Inferior parietal cortex (tissue), 1 donor: ENCODE results near the gene C11orf86.
"Not testable (repeated sequence)": the region's sequence is repeated elsewhere in the genome, so short reads cannot be mapped to it uniquely, and the experiment has no call there.

ENCODE experiments used
- DNase-seq: peaks from one replicate; pipeline ENCODE4 v3.0.0-alpha.2; 2016; ENCODE audit errors: extremely low spot score

C11orf86 gene

GRCh38 chr11:66967670-66968425 is 7.3 kb upstream of the C11orf86 start:
- DNase-seq, result no peak

DNA sequence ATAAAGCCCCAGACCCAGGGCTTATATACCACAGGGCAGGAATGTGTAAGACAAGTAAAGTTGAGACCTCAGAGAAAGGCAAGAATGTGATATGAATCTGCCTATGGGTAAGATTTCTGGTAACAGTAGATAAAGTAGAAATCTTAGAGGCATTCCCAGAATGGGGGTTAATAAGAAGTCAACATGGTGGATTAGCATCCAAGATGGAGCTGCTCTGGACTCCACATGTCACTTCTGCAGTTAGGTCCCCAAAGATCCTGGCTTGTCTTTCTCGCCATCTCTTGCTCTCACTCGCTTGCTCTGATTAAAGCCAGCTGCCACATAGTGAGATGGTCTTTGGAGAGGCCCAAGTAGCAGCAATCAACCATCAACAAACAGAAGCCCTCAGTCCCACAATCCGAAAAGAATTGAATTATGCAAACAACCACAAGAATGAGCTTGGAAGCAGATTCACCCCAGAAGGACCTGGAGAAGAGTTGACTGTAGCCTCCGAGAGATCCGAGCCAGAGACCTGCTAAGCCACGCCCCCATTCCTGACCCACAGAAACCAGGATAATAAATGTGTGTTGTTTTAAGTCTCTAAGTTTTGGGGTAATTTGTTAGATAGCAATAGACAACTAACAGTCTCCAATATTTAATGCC is 5.4 kb upstream of the C11orf86 start:
- DNase-seq, result no peak

DNA sequence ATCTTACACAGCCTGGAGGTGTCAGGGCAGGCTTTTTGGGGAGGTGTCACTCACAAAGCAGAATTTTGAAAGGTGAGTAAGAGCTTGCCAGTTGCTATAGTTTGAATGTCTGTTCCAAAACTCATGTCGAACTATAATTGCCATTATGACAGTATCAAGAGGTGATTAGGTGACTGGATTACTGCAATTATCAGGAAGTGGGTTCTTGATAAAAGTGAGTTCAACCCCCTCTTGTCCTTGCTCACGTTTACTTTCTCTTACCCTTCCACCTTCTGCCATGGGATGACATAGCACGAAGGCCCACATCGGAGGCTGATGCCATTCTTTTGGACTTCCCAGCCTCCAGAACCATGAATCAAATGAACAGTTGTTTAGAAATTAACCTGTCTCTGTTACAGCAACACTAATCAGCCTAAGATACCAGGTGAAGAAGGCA is 4.7 kb upstream of the C11orf86 start:
- no peak for DNase-seq

DNA sequence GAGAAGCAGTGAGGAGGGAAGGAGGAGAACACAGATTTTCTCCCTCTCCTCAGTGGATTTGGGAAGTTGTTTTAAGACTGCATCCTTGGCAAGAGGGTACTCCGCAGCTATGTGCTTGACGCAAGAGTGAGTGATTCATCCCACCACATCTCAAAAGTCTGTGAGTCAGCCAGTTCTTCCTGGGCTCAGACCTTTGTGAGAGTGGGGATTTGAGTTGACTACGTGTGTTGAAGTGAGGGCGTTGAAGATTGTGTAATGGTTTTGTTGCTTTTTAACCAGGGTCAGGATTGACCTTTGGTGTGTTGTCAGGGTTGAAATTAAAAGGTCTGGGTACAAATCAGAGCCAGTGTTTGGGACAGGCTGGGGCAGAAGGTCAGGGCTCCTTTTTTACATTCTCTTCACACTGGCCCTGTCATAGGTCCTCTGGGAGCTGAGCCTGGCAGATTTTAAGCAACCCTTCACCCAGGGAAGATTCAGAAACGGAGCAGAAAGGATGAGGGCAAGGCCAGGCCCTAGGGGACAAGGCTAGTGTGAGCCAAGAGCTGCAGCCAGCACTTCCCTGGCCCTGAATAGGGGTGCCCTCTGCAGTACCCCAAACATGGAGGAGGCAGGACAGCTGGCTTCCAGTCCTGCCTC is 4.2 kb upstream of the C11orf86 start:
- DNase-seq, result no peak

GRCh38 chr11:66971488-66971887 is 3.6 kb upstream of the C11orf86 start:
- DNase-seq, result no peak

DNA sequence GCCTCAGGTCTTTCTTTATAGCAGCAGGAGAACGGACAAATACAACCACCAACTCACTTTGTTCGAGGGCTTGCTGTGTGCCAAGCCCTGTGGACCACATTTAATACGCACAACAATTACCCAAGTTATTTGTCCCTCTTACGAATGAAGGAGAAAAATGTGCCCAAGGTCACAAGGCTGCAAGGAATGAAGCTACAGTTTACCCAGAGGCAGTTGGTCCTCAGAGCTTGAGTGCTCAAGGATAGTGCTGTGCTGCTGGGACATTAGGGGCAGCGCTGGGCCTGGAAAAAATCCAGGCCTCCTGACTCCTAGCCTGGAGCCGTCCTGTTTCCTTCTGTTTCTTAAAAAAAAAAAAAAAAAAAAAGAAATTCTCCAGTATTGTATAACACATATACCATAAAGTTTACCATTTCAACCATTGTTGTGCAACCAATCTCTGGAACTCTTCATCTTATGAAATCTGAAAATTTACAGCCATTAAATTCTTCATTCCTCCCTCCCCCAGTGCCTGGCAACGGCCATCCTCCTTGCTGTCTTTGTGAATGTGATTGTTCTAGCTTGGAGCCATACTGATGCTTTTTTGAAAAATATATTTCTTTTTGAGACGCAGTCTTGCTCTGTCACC is 1.0 kb upstream of the C11orf86 start:
- no peak for DNase-seq

- DNase-seq, result no peak
Observed at GRCh38 chr11:66975405-66976027, 412 bp downstream of the C11orf86 start.

DNA sequence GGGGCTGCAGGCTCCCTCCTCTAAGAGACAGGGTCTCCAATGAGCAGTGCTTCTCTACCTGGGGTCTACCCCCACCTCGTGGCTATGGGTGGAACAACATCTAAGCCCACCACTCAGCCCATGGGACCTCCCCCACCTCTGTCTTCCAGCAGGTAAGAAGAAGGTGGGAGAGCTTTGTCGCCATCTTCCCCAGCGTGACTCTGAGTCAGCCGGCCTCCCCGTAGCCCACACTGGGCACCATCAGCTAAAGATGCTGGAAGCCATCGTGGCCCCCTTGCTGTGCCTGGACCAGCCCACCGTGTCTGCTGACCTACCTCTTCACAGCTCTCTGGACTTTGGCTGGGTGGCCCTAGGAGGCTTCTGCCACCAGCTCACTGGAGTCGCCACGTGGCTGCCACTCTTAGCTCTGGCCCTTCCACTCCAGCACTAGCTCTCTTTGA is 944 bp downstream of the C11orf86 start:
- no peak for DNase-seq

GRCh38 chr11:66976925-66977324 is 1.8 kb downstream of the C11orf86 start:
- no peak for DNase-seq

DNA sequence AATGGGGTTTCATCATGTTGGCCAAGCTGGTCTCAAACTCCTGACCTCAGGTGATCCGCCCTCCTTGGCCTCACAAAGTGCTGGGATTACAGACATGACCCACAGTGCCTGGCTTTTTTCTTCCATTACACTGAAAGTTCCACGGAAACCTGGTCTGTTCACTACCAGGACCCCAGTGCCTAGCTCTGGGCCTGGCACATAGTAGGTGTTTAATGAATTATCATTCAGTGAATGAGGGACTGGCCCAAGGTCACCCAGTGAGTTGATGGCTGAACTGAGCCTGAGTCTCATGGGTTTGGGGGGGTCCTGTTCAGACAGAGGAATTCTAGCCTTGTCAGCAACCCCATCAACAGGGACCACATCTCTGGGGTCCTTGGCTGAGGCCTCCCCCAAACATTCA is 3.1 kb downstream of the C11orf86 start:
- no peak for DNase-seq

GRCh38 chr11:66978717-66979116 is 3.6 kb downstream of the C11orf86 start:
- DNase-seq, result no peak

GRCh38 chr11:66979336-66979980 is 4.4 kb downstream of the C11orf86 start:
- no peak for DNase-seq

- peak; percentile 60 for DNase-seq
Observed at GRCh38 chr11:66981976-66982578, 7.0 kb downstream of the C11orf86 start.

- no peak for DNase-seq
Observed at GRCh38 chr11:66983275-66983924, 8.3 kb downstream of the C11orf86 start.

GRCh38 chr11:66985508-66986177 is 10.5 kb downstream of the C11orf86 start:
- no peak for DNase-seq

DNA sequence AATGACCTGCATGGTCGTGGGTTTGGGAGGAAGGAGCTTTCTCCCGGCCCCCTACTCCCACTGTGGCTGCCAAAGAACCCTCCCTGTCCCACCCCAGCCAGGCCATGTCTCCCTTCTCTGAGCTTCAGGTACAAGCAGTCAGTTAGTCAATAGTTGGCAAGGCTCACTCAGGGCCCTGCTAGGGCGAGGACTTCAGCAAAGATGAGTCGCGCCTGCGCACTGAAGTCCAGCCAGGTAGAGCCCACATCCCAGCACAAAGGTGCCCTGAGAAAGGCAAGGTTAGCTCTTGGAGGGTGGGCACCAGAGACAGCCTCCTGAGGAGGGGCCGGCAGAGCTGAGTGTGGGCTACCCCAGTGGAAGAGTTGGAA is 11.1 kb downstream of the C11orf86 start:
- no peak for DNase-seq

DNA sequence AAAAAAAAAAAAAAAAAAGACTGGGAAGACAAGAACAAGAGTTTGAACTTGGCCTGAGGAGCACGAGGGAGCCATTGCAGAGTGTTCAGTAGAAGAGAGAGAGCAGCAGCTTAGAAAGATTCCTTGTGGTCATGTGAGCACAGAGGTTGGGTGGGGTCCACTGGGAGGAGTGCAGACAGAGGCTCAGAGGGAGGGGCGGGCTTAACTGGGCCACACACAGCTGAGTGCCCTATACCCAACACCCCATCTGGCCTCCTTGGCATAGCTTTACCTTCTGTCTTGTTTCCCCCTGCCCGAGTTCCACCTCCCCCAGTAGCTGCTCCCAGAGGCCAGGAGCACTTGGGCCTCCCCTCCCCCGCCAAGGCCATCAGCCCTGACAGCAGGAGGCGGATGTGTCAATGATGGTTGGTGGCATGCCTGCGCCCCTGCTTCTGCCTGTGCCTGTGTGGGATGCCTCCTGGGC is 12.1 kb downstream of the C11orf86 start:
- DNase-seq, result no peak

GRCh38 chr11:66987924-66988637 is 13.0 kb downstream of the C11orf86 start:
- DNase-seq, result no peak

- not testable (repeated sequence) for DNase-seq
Observed at GRCh38 chr11:66988741-66989140, 13.6 kb downstream of the C11orf86 start.
